ENCODE results near the gene CEACAM8.
"Not testable (repeated sequence)": the region's sequence is repeated elsewhere in the genome, so short reads cannot be mapped to it uniquely, and the experiment has no call there.

The CEACAM8 gene

DNA sequence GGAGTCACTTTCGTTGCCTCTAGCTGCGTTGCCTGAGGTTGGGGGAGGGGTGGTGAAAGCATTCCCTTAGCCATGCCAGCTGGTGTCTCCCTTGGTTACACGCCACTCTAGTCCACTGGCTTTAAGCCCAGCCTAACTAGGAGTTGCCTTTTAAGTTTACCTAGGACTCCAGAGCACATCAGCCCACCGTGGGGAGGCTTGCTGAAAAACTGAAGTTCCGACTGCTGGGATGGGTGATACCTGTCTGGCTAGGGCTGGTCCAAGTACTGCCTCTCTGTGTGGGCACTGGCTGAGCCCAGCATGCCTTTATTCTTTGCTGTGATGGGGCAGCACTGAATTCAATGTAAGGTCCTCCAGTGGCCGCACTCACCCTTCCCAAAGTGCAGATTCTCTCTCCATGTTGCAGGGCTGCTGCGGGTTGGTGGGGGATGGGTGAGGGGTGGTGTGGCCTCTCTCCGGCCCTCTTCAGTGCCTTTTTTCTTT, 54.6 kb downstream of the CEACAM8 start:
- DNase-seq, result no peak

DNA sequence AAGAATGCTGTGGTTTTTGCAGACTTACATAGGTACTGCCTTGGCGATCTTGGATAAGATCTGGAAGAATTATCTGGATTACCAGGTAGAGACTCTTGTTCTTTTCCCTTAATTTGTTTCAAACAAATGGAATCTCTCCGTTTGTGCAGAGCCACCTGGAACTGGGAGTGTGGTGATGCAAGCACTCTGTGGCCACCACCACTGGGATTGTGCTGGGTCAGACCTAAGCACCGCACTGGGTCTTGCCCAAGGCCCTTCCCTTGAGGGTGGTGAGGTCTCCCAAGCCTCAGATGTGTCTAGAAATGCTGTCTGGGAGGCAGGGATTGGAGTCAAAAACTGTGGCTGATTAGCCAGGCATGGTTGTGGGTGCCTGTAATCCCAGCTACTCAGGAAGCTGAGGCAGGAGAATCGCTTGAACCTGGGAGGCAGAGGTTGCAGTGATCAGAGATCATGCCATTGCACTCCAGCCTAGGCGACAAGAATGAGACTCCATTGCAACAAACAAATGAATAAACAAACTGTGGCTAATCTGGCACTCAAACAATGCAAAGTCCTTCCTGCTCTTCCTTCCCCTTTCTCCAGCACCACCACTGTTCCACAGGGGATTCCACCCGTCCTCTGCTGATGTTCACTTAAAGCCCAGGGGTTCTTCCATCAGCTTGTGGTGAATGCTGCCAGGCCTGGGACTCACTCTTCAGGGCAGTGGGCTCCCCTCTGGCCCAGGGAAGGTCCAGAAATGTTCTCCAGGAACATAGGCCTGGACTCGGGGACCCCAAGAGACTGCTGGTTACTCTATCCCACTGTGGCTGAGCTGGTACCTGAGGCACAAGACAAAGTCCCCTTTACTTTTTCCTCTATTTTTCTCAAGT, 55.6 kb downstream of the CEACAM8 start:
- no peak for DNase-seq

DNA sequence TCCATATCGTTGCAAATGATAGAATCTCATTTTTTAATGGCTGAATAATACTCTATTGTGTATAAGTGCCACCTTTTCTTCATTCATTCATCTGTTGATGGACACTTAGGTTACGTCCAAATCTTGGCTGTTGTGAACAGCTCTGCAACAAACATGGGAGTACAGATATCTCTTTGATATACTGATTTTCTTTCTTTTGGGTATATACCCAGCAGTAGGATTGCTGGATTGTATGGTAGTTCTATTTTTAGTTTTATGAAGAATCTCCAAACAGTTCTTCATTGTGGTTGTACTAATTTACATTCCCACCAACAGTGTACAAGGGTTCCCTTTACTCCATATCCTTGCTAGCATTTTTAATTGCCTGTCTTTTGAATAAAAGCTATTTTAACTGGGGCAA, 59.4 kb downstream of the CEACAM8 start:
- not testable (repeated sequence) for DNase-seq

DNA sequence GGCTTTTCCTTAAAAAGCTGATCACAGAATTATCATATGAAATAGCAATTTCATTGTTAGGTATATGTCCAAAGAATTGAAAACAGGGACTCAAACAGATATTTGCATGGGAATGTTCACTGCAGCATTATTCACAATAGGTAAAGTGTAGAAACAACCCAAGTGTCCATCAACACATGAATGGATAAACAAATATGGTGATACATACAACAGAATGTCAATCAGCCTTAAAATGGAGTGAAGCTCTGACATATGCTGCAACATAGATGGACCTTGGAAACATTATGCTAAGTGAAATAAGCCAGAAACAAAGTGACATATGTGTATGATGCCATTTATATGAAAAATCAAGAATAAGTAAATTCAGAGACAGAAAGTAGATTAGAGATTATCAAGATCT, 60.3 kb downstream of the CEACAM8 start:
- no peak for DNase-seq

DNA sequence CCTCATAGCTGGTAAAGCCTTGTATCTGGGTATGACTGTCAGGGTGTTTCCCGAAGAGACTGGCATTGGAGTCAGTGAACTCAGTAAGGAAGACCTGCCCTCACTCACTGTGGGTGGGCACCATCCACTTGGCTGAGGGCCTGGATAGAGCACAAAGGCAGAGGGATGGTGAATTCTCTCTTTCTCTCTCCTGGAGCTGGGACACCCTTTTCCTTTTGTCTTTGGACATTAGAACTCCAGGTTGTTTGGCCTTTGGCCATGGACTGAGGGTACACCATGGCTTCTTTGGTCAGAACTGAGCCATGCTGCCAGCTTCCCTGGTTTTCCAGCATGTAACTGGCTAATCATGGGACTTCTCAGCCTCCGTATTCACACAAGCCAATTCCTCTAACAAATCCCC, 61.8 kb downstream of the CEACAM8 start:
- peak; percentile 7 for DNase-seq

DNA sequence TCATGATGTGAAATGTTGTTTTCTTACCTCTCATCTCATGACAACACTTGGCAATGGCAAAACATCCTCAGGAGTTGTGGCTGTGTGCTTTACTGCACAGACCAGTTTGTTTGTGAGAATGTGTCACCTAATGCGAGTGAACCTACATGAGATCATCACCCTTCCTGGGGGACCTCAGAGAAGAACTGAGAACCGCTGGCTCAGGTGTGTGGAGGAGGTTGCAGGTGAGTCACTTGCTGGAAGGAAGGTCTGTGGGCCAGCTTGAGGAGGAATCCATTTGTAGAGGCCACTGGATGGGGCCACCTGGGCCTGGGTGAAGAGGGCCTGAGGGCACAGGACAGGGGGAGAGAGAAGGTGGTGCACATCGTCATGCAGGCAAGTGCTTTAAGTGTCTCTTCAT, 63.4 kb downstream of the CEACAM8 start:
- no peak for DNase-seq
